Upper lobe of right lung (tissue), 1 donor: Measurements from ENCODE around the gene CDH1. TPM values are rescaled to one million over a fixed set of nuclear protein-coding genes. Genes with fewer than 3 reads are reported as not detected.
A peak's percentile ranks its signal among the peaks of the same experiment; 100 is the strongest.

ENCODE experiments used
- ATAC-seq: fragments of 200-7000 bp; cut with Tn5 transposase; one replicate; pipeline ENCODE4 v1.9.1; 2020; ENCODE audit warnings: mild to moderate bottlenecking, moderate library complexity
- DNase-seq: peaks from one replicate; pipeline ENCODE4 v3.0.0-alpha.2; 2020
- H3K27ac ChIP-seq: fragments of 200-600 bp; one replicate; pipeline ENCODE4 v1.8.0; 2022
- H3K27me3 ChIP-seq: fragments of 200-600 bp; one replicate; pipeline ENCODE4 v1.8.0; 2022; ENCODE audit warnings: mild to moderate bottlenecking
- H3K36me3 ChIP-seq: fragments of 200-600 bp; one replicate; pipeline ENCODE4 v1.8.0; 2022
- H3K4me1 ChIP-seq: fragments of 200-600 bp; one replicate; pipeline ENCODE4 v1.8.0; 2022
- H3K4me3 ChIP-seq: fragments of 200-600 bp; one replicate; pipeline ENCODE4 v1.8.0; 2022; ENCODE audit warnings: mild to moderate bottlenecking
- H3K9me3 ChIP-seq: fragments of 200-600 bp; one replicate; pipeline ENCODE4 v1.8.0; 2022
- CTCF ChIP-seq: fragments of 200-600 bp; IDR thresholded peaks from one replicate; pipeline ENCODE4 v1.8.0; 2022; ENCODE audit warnings: antibody characterized with exemption
- intact Hi-C: fragments of 100-400 bp; cut with DNase I; formaldehyde crosslinking; loops from one replicate; pipeline ENCODE4 v1.11.0; 2022
- total RNA-seq: library from RNA; stranded (reverse); fragmentation: NEBNext Ultra II Directional; extraction: Animal tissue kit (Norgen Biotek cat#: 25700); gene quantifications from one replicate; pipeline ENCODE4 v1.2.1, GENCODE V29; 2021
- donor health status: DM: no; HTN: yes; CAD: no; lungs with severe emphysema.

The CDH1 gene
- total RNA-seq, 1 donor from 2014 or later = 128 TPM

- peaks cover 14% of the 10 kb centered on the region for H3K4me1 ChIP-seq
- TF ChIP-seq CTCF = no peak
- no peaks in the 10 kb centered on the region for H3K36me3 ChIP-seq
- no peaks in the 10 kb centered on the region for H3K27me3 ChIP-seq
- H3K27ac ChIP-seq = peak overlapping the region; percentile 87
- peak overlapping the region; percentile 94 for H3K4me3 ChIP-seq
- intact Hi-C loops = no loop called here
- DNase-seq (no peak), ATAC-seq (no peak)
- no peaks in the 10 kb centered on the region for H3K9me3 ChIP-seq
Observed at GRCh38 chr16:68844211-68844564, 107.1 kb downstream of the CDH1 start.

GRCh38 chr16:68848786-68849185 is 111.7 kb downstream of the CDH1 start:
- Histone ChIP-seq H3K27me3 (no peaks in the 10 kb centered on the region), H3K27ac (no peak overlapping the region), H3K36me3 (no peaks in the 10 kb centered on the region), H3K4me1 (peaks cover 8% of the 10 kb centered on the region), H3K4me3 (no peak overlapping the region), H3K9me3 (no peaks in the 10 kb centered on the region)
- TF ChIP-seq CTCF = no peak
- ATAC-seq (no peak), DNase-seq (no peak)
- intact Hi-C loops = no loop called here

GRCh38 chr16:68850481-68850880 is 113.4 kb downstream of the CDH1 start:
- no peak for DNase-seq
- Histone ChIP-seq H3K9me3 (no peaks in the 10 kb centered on the region), H3K4me1 (no peaks in the 10 kb centered on the region), H3K36me3 (no peaks in the 10 kb centered on the region), H3K4me3 (no peak overlapping the region), H3K27me3 (no peaks in the 10 kb centered on the region), H3K27ac (no peak overlapping the region)
- intact Hi-C loops = no loop called here
- TF ChIP-seq CTCF = no peak
- no peak for ATAC-seq

- TF ChIP-seq CTCF = no peak
- DNase-seq = no peak
Observed at GRCh38 chr16:68851601-68852000, 114.5 kb downstream of the CDH1 start.

GRCh38 chr16:68857479-68857878 is 120.4 kb downstream of the CDH1 start:
- no peaks in the 10 kb centered on the region for H3K4me1 ChIP-seq

More at GRCh38 chr16:68851601-68852000, 114.5 kb downstream of the CDH1 start:
- ATAC-seq = no peak
- Histone ChIP-seq H3K4me1 (no peaks in the 10 kb centered on the region), H3K27me3 (no peaks in the 10 kb centered on the region), H3K36me3 (no peaks in the 10 kb centered on the region), H3K9me3 (no peaks in the 10 kb centered on the region), H3K27ac (no peak overlapping the region), H3K4me3 (no peak overlapping the region)
- intact Hi-C loops = no loop called here

More at GRCh38 chr16:68857479-68857878, 120.4 kb downstream of the CDH1 start:
- no peak overlapping the region for H3K27ac ChIP-seq
- peaks cover 18% of the 10 kb centered on the region for H3K36me3 ChIP-seq
- DNase-seq (no peak), ATAC-seq (no peak)
- H3K9me3 ChIP-seq = no peaks in the 10 kb centered on the region
- TF ChIP-seq CTCF = no peak
- intact Hi-C loops = no loop called here
- H3K4me3 ChIP-seq = no peak overlapping the region
- H3K27me3 ChIP-seq = no peaks in the 10 kb centered on the region
